Activated CD8-positive, alpha-beta T cell treated with anti-CD3 and anti-CD28 coated beads for 36 hours (primary cell): Measurements from ENCODE around the gene REG4. TPM values are rescaled to one million over a fixed set of nuclear protein-coding genes. Genes with fewer than 3 reads are reported as not detected.

Source experiments
- ATAC-seq: fragments of 200-7000 bp; cut with Tn5 transposase; one replicate; pipeline ENCODE4 v1.10.0; 2021; ENCODE audit warnings: mild to moderate bottlenecking, moderate library complexity
- CTCF ChIA-PET: fragments of 350-600 bp; sonication (Branson Sonifier 250); formaldehyde crosslinking; loops from one replicate; lab custom pipeline; 2021; ENCODE audit warnings: antibody characterized with exemption; lab: Charles Lee
- POLR2A ChIA-PET: fragments of 350-600 bp; sonication (Branson Sonifier 250); formaldehyde crosslinking; loops from one replicate; lab custom pipeline; 2021; ENCODE audit warnings: antibody characterized with exemption; lab: Charles Lee
- DNase-seq: peaks from one replicate; pipeline ENCODE4 v3.0.0-alpha.2; 2020
- H3K27ac Mint-ChIP-seq: one replicate; pipeline ENCODE4 v1.8.0; 2021; ENCODE audit warnings: mild to moderate bottlenecking, mixed read lengths
- H3K27me3 Mint-ChIP-seq: one replicate; pipeline ENCODE4 v1.8.0; 2021; ENCODE audit warnings: mixed read lengths
- H3K36me3 Mint-ChIP-seq: one replicate; pipeline ENCODE4 v1.8.0; 2021; ENCODE audit warnings: low read depth, mixed read lengths
- H3K4me1 Mint-ChIP-seq: one replicate; pipeline ENCODE4 v1.8.0; 2021; ENCODE audit warnings: low read depth, mixed read lengths
- H3K4me3 Mint-ChIP-seq: one replicate; pipeline ENCODE4 v1.8.0; 2021; ENCODE audit warnings: mild to moderate bottlenecking, moderate library complexity, mixed read lengths
- H3K9me3 Mint-ChIP-seq: one replicate; pipeline ENCODE4 v1.8.0; 2021; ENCODE audit warnings: mixed read lengths
- CTCF ChIP-seq: fragments of 200-600 bp; IDR thresholded peaks from one replicate; pipeline ENCODE4 v1.8.0; 2022; ENCODE audit warnings: antibody characterized with exemption, mild to moderate bottlenecking
- intact Hi-C: fragments of 100-400 bp; cut with micrococcal nuclease; formaldehyde crosslinking; loops from one replicate; pipeline ENCODE4 v1.10.0; 2022
- total RNA-seq, 2 experiments: library from RNA; stranded (reverse); gene quantifications; one replicate each; pipeline ENCODE4 v1.2.3, GENCODE V29; 2021

Gene REG4
- total RNA-seq, 2 experiments from 2014 or later = 9.7 to 9.9 TPM

- no peaks in the 10 kb centered on the region for H3K9me3 Mint-ChIP-seq
- ATAC-seq (no peak), DNase-seq (no peak)
- TF ChIP-seq CTCF = no peak
- H3K36me3 Mint-ChIP-seq = no peaks in the 10 kb centered on the region
- no peak overlapping the region for H3K4me3 Mint-ChIP-seq
- no peaks in the 10 kb centered on the region for H3K4me1 Mint-ChIP-seq
- ChIA-PET POLR2A (no interaction called here), CTCF (no interaction called here)
- peaks cover 5% of the 10 kb centered on the region for H3K27me3 Mint-ChIP-seq
- H3K27ac Mint-ChIP-seq = no peak overlapping the region
- intact Hi-C loops = no loop called here
These were observed 5.5 kb downstream of the REG4 start for GRCh38 chr1:119805746-119806145.

- Mint-ChIP-seq H3K36me3 (no peaks in the 10 kb centered on the region), H3K27me3 (peaks cover 5% of the 10 kb centered on the region), H3K4me3 (no peak overlapping the region), H3K27ac (no peak overlapping the region), H3K4me1 (peaks cover under 1% of the 10 kb centered on the region), H3K9me3 (no peaks in the 10 kb centered on the region)
- intact Hi-C loops = no loop called here
- DNase-seq = no peak
- TF ChIP-seq CTCF = no peak
- CTCF ChIA-PET = no interaction called here
- ATAC-seq = no peak
- POLR2A ChIA-PET = no interaction called here
These were observed 6.0 kb downstream of the REG4 start for GRCh38 chr1:119805247-119805646.

- H3K27ac Mint-ChIP-seq = peak overlapping the region; percentile 90
- peaks cover 31% of the 10 kb centered on the region for H3K4me1 Mint-ChIP-seq
- ATAC-seq = peak; percentile 76
- H3K9me3 Mint-ChIP-seq = no peaks in the 10 kb centered on the region
- peak; percentile 60 for DNase-seq
- intact Hi-C loops = no loop called here
- H3K36me3 Mint-ChIP-seq = peaks cover 2% of the 10 kb centered on the region
- H3K4me3 Mint-ChIP-seq = peak overlapping the region; percentile 69
- CTCF ChIA-PET = interaction anchor here (1.5 to 1.9 kb wide), 2 partner anchors 9 to 56 kb away, joined by 7 to 8 read pairs; no protein-coding TSS in a partner anchor
- H3K27me3 Mint-ChIP-seq = no peaks in the 10 kb centered on the region
- POLR2A ChIA-PET = interaction anchor here (0.8 to 1.7 kb wide), 2 partner anchors 15 to 88 kb away, joined by 3 read pairs; partner anchors contain the start of gene PHGDH
- TF ChIP-seq CTCF = no peak
These were observed 11.6 kb downstream of the REG4 start for GRCh38 chr1:119799599-119800177.

- H3K9me3 Mint-ChIP-seq = no peaks in the 10 kb centered on the region
- ATAC-seq (peak; percentile 28), DNase-seq (no peak)
- peak overlapping the region; percentile 69 for H3K4me3 Mint-ChIP-seq
- CTCF ChIA-PET = interaction anchor here (1.5 to 1.9 kb wide), 2 partner anchors 10 to 55 kb away, joined by 7 to 8 read pairs; no protein-coding TSS in a partner anchor
- H3K4me1 Mint-ChIP-seq = peaks cover 31% of the 10 kb centered on the region
- intact Hi-C loops = no loop called here
- POLR2A ChIA-PET = interaction anchor here (0.8 to 1.7 kb wide), 2 partner anchors 16 to 87 kb away, joined by 3 read pairs; partner anchors contain the start of gene PHGDH
- no peaks in the 10 kb centered on the region for H3K27me3 Mint-ChIP-seq
- peaks cover 2% of the 10 kb centered on the region for H3K36me3 Mint-ChIP-seq
- TF ChIP-seq CTCF = no peak
- H3K27ac Mint-ChIP-seq = peak overlapping the region; percentile 90
These were observed 12.3 kb downstream of the REG4 start for GRCh38 chr1:119799003-119799402.

GRCh38 chr1:119797606-119798005 lies 13.7 kb downstream of the REG4 start:
- DNase-seq = no peak
- no peak overlapping the region for H3K4me3 Mint-ChIP-seq
- CTCF ChIA-PET = interaction anchor here (1.2 to 3.9 kb wide), 2 partner anchors 11 to 15 kb away, joined by 3 to 20 read pairs; no protein-coding TSS in a partner anchor
- no peak for TF ChIP-seq CTCF
- no peak for ATAC-seq
- H3K4me1 Mint-ChIP-seq = peaks cover 31% of the 10 kb centered on the region
- peak overlapping the region; percentile 39 for H3K27ac Mint-ChIP-seq
- H3K36me3 Mint-ChIP-seq = peaks cover 2% of the 10 kb centered on the region
- H3K27me3 Mint-ChIP-seq = no peaks in the 10 kb centered on the region
- intact Hi-C loops = no loop called here
- POLR2A ChIA-PET = interaction anchor here (1.6 kb wide), 1 partner anchor 62 kb away, joined by 3 read pairs; no protein-coding TSS in a partner anchor
- no peaks in the 10 kb centered on the region for H3K9me3 Mint-ChIP-seq
